Prostate gland (tissue), 2 donors: Measurements from ENCODE around the gene UBR7. TPM values are rescaled to one million over a fixed set of nuclear protein-coding genes. Genes with fewer than 3 reads are reported as not detected.

ENCODE experiments used
- DNase-seq: peaks from one replicate; pipeline ENCODE4 v3.0.0-alpha.2; 2019; ENCODE audit warnings: low spot score
- H3K27ac ChIP-seq, 2 donors: fragments of 200-600 bp; sonication (generic); 2 replicates each; pipeline ENCODE4 v1.5.1; 2017 to 2019
- H3K27me3 ChIP-seq: fragments of 200-600 bp; sonication (generic); replicated peaks from 2 replicates; pipeline ENCODE4 v1.5.1; 2019; ENCODE audit not compliant: insufficient read depth
- H3K36me3 ChIP-seq, 2 donors: fragments of 200-600 bp; sonication (generic); 1 replicate in 1 of 2; 2 replicates in 1 of 2; pipeline versions ENCODE4 v1.5.1 to v1.8.1; 2017 to 2019
- H3K4me1 ChIP-seq: fragments of 200-600 bp; sonication (generic); replicated peaks from 2 replicates; pipeline ENCODE4 v1.5.1; 2019
- H3K4me3 ChIP-seq, 2 donors: fragments of 200-600 bp; sonication (generic); 2 replicates each; pipeline ENCODE4 v1.5.1; 2017 to 2019
- H3K9me3 ChIP-seq: fragments of 200-600 bp; sonication (generic); 2 replicates; pipeline ENCODE4 v1.5.1; 2017
- CTCF ChIP-seq, 4 experiments: fragments of 200-600 bp in 2 of 4; fragments of 450-650 bp in 2 of 4; sonication (generic) in 2 of 4; IDR thresholded peaks; 1 replicate in 3 of 4; 2 replicates in 1 of 4; pipeline ENCODE4 v1.5.1; 2016 to 2019; ENCODE audit warnings: antibody characterized with exemption in 4 of 4, mild to moderate bottlenecking in 2 of 4, moderate library complexity in 2 of 4
- POLR2A ChIP-seq: fragments of 450-650 bp; IDR thresholded peaks from one replicate; pipeline ENCODE4 v1.6.1; 2016; ENCODE audit warnings: antibody characterized with exemption, mild to moderate bottlenecking
- POLR2AphosphoS5 ChIP-seq: sonication (generic); formaldehyde crosslinking; IDR thresholded peaks from one replicate; pipeline ENCODE4 v1.6.1; 2017; ENCODE audit warnings: antibody characterized with exemption
- WGBS: methylation state at CpG from one replicate; pipeline ENCODE4 v1.1.5; 2018; 5-methylcytosine and 5-hydroxymethylcytosine counted together
- intact Hi-C: fragments of 100-400 bp; cut with DNase I; formaldehyde crosslinking; loops from one replicate; pipeline ENCODE4 v1.14.2; 2022
- total RNA-seq, 2 donors: library from RNA; depleted of rRNA; stranded (reverse); fragments of >200 nt; gene quantifications; one replicate each; pipeline ENCODE4 v1.1.0, GENCODE V29; 2016

Gene UBR7
- total RNA-seq, 2 donors from 2014 or later: 22.4 to 26.2 TPM

GRCh38 chr14:93240678-93241000 is 33.6 kb downstream of the UBR7 start:
- 91% methylated on average over 3 of the region's 3 CpGs for WGBS
- H3K36me3 ChIP-seq: peaks cover 0 to 7% of the 10 kb centered on the region in 2 donors

GRCh38 chr14:93245764-93246420 is 38.8 kb downstream of the UBR7 start:
- DNase-seq: no peak
- 75% methylated on average over 10 of the region's 10 CpGs for WGBS
- Histone ChIP-seq H3K4me3 (no peak overlapping the region), H3K27ac (no peak overlapping the region), H3K27me3 (no peaks in the 10 kb centered on the region), H3K4me1 (no peaks in the 10 kb centered on the region), H3K9me3 (no peaks in the 10 kb centered on the region), H3K36me3 (peaks cover 0 to 7% of the 10 kb centered on the region in 2 donors)
- intact Hi-C loops: no loop called here
- TF ChIP-seq POLR2AphosphoS5 (no peak), CTCF (IDR thresholded peaks at IDR 0.05) (no peak), POLR2A (no peak)

More at GRCh38 chr14:93240678-93241000, 33.6 kb downstream of the UBR7 start:
- TF ChIP-seq POLR2AphosphoS5: no peak
- no peak for TF ChIP-seq CTCF (IDR thresholded peaks at IDR 0.05)
- H3K4me1 ChIP-seq: no peaks in the 10 kb centered on the region
- H3K4me3 ChIP-seq: no peak overlapping the region
- H3K27me3 ChIP-seq: no peaks in the 10 kb centered on the region
- H3K27ac ChIP-seq: no peak overlapping the region
- intact Hi-C loops: no loop called here
- no peaks in the 10 kb centered on the region for H3K9me3 ChIP-seq
- no peak for DNase-seq

GRCh38 chr14:93246534-93246933 is 39.5 kb downstream of the UBR7 start:
- Histone ChIP-seq H3K27me3 (no peaks in the 10 kb centered on the region), H3K27ac (no peak overlapping the region), H3K9me3 (no peaks in the 10 kb centered on the region), H3K36me3 (peaks cover 0 to 7% of the 10 kb centered on the region in 2 donors), H3K4me3 (no peak overlapping the region), H3K4me1 (no peaks in the 10 kb centered on the region)
- TF ChIP-seq POLR2AphosphoS5: no peak
- TF ChIP-seq POLR2A: no peak
- intact Hi-C loops: no loop called here
- no peak for DNase-seq

- WGBS: 84% methylated on average over 7 of the region's 7 CpGs
- TF ChIP-seq CTCF (IDR thresholded peaks at IDR 0.05): no peak
- no peak for TF ChIP-seq POLR2A
- no peak for TF ChIP-seq POLR2AphosphoS5
- no peaks in the 10 kb centered on the region for H3K4me1 ChIP-seq
- H3K27me3 ChIP-seq: no peaks in the 10 kb centered on the region
- DNase-seq: no peak
- intact Hi-C loops: no loop called here
- no peak overlapping the region for H3K27ac ChIP-seq
- no peak overlapping the region for H3K4me3 ChIP-seq
- H3K9me3 ChIP-seq: no peaks in the 10 kb centered on the region
- peaks cover 0 to 2% of the 10 kb centered on the region in 2 donors for H3K36me3 ChIP-seq
Observed at GRCh38 chr14:93249128-93249831, 42.2 kb downstream of the UBR7 start.

- 72% methylated on average over 2 of the region's 2 CpGs for WGBS
- TF ChIP-seq POLR2AphosphoS5 (peak; percentile 52), POLR2A (no peak)
- H3K27me3 ChIP-seq: no peaks in the 10 kb centered on the region
- peaks cover 2% of the 10 kb centered on the region for H3K4me1 ChIP-seq
- H3K36me3 ChIP-seq: no peaks in the 10 kb centered on the region
- intact Hi-C loops: no loop called here
- H3K4me3 ChIP-seq: no peak overlapping the region
- no peak overlapping the region for H3K27ac ChIP-seq
- peak; percentile 57 for DNase-seq
- no peaks in the 10 kb centered on the region for H3K9me3 ChIP-seq
Observed at GRCh38 chr14:93262446-93262845, 55.4 kb downstream of the UBR7 start.

- no peak overlapping the region for H3K27ac ChIP-seq
- intact Hi-C loops: no loop called here
- TF ChIP-seq POLR2AphosphoS5 (no peak), POLR2A (no peak), CTCF (IDR thresholded peaks at IDR 0.05) (no peak)
Observed at GRCh38 chr14:93263416-93263815, 56.4 kb downstream of the UBR7 start.

More at GRCh38 chr14:93263416-93263815, 56.4 kb downstream of the UBR7 start:
- H3K4me3 ChIP-seq: no peak overlapping the region
- no peaks in the 10 kb centered on the region for H3K27me3 ChIP-seq
- peaks cover 2% of the 10 kb centered on the region for H3K4me1 ChIP-seq
- 96% methylated on average over 1 of the region's 1 CpG for WGBS
- no peaks in the 10 kb centered on the region for H3K36me3 ChIP-seq
- no peaks in the 10 kb centered on the region for H3K9me3 ChIP-seq
- no peak for DNase-seq
